ENCODE results near the gene ANXA6.

- TF ChIP-seq, protein P1, sequence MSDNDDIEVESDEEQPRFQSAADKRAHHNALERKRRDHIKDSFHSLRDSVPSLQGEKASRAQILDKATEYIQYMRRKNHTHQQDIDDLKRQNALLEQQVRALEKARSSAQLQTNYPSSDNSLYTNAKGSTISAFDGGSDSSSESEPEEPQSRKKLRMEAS (IDR thresholded peaks at IDR 0.05; ENCODE audit: low read depth, low read length): no peak
- no peak for TF ChIP-seq NBN (IDR thresholded peaks at IDR 0.05)
- no peak for TF ChIP-seq CTCF (IDR thresholded peaks at IDR 0.05 in 2 of 3, conservative IDR thresholded peaks at IDR 0.05 in 1 of 3; ENCODE audit: control insufficient read depth in 2 of 3, extremely low read depth in 1 of 3, insufficient read depth in 1 of 3, low read depth in 3 of 3, low read length in 3 of 3)
- TF ChIP-seq POLR2A (IDR thresholded peaks at IDR 0.05; ENCODE audit: low read depth, low read length): no peak
- TF ChIP-seq POLR2AphosphoS2 (IDR thresholded peaks at IDR 0.05; ENCODE audit: low read depth, low read length): no peak
- no peak for TF ChIP-seq POLR2AphosphoS5 (IDR thresholded peaks at IDR 0.05; ENCODE audit: low read length)
These were observed 52.8 kb downstream of the ANXA6 start for GRCh38 chr5:151104795-151105194.
